PC-9 (cell line): ENCODE results near the gene PHC1.

Source experiments
- EZH2 ChIP-seq: fragments of 200-600 bp; sonication (generic); IDR thresholded peaks from 2 replicates; pipeline ENCODE4 v1.8.0; 2017; ENCODE audit warnings: antibody characterized with exemption, low read depth
- TF ChIP-seq, protein P1 (sequence below): fragments of 200-600 bp; sonication (generic); conservative IDR thresholded peaks from 2 replicates; pipeline ENCODE4 v1.6.1; 2017; ENCODE audit warnings: mixed run types, antibody characterized with exemption, mild to moderate bottlenecking, moderate library complexity

DNA sequence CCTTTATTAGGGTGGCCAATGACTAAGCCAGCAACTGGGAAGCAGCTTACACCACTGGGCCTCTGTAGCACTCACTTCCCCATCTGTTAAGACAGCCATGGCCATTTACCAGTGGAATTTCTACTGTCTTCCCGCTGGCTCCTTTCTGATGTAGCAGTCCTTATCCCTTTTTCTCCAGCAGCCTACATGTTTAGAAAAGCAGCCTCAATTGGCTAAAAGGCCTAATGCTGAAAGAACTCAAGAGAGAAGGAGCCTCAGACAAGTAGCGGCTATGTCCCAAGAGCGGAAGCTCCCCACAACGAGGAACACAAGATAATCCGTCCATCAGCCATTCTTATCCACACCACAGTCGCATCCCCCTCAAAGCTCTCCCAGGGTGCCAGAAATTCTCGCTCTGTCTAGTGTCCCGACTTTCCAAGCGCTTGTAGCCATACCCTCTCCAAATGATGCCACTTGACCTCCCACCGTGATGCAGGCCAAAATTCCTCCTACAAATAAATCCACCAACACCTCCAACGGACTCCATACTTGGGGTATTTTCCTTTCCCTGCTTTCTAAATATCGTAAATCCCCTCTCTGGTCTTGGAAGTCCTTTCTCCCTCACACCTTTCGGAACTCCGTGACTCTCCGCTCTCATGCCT is 34.5 kb downstream of the PHC1 start:
- TF ChIP-seq, protein P1, sequence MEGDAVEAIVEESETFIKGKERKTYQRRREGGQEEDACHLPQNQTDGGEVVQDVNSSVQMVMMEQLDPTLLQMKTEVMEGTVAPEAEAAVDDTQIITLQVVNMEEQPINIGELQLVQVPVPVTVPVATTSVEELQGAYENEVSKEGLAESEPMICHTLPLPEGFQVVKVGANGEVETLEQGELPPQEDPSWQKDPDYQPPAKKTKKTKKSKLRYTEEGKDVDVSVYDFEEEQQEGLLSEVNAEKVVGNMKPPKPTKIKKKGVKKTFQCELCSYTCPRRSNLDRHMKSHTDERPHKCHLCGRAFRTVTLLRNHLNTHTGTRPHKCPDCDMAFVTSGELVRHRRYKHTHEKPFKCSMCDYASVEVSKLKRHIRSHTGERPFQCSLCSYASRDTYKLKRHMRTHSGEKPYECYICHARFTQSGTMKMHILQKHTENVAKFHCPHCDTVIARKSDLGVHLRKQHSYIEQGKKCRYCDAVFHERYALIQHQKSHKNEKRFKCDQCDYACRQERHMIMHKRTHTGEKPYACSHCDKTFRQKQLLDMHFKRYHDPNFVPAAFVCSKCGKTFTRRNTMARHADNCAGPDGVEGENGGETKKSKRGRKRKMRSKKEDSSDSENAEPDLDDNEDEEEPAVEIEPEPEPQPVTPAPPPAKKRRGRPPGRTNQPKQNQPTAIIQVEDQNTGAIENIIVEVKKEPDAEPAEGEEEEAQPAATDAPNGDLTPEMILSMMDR: no peak
- no peak for TF ChIP-seq EZH2
